ENCODE measurements around the gene GPR6.
A peak's percentile ranks its signal among the peaks of the same experiment; 100 is the strongest.

GPR6 gene, protein sequence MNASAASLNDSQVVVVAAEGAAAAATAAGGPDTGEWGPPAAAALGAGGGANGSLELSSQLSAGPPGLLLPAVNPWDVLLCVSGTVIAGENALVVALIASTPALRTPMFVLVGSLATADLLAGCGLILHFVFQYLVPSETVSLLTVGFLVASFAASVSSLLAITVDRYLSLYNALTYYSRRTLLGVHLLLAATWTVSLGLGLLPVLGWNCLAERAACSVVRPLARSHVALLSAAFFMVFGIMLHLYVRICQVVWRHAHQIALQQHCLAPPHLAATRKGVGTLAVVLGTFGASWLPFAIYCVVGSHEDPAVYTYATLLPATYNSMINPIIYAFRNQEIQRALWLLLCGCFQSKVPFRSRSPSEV

DNA sequence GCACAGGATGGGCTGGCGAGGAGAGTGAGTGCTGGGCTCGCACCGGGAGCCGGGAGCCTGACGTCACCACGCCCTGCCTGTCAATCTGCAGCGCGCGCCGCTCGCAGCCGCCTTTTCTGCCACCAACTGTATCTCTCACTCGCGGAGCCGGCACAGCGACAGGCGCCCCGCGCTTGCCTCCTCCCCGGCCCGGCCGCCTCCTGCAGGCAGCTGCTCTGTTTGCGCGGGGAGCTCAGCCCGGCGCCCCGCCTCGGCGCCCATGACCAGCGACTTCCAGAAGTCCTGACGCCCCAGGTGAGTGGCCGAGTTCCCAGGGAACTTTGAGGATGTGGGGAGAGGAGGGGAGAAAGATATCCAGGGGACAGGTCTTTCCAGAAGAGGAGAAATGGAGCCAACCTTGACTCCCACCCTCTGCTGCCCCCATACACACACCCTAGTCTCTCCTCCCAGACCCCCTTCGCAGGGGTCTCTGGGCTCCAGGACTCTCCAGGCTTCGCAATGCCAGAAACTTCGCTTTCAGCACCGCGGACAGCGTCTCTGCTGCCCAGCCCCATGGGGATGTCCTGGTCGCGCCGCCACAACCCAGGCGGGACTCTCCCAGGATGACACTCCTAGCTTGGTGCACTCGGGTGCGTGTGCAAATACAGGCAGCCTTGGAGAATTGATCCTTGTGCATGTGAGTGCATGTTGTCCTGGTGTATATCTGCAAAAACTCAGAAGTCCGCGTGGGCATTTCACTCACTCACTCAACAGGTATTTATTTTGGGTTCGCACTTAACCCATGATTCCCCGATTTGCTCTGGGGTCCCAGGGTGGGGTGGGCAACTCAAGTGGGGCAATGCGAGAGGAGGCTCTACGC is at the start of gene GPR6:
Gene GPR6, plus strand, starts transcription at position 138 of the 859 bp plus-strand sequence. CDS start 802 bp downstream, outside the sequence.
- peak; percentile 52 for DNase-seq (ENCODE audit: low read depth)

DNA sequence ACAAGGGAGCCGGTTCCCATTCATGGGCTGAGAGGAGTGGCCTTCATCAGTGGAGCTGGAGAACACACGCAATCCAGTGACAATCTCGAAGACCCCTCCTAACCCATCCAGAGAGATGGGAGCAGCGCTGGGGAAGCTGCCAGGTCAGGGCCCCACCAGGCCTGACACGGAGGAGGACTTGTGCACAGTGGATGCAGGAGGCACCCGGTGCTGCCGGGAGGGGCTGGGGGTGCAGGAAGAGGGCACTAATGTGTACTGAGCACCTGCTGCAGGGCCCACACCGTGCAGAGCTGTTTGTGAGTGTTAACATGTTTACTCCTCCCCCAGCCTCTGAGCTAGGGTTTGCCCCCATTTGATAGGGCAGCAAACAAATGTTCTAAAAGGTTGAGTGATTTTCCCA is 43.8 kb upstream of the GPR6 start:
- DNase-seq (ENCODE audit: low read depth), result no peak

DNA sequence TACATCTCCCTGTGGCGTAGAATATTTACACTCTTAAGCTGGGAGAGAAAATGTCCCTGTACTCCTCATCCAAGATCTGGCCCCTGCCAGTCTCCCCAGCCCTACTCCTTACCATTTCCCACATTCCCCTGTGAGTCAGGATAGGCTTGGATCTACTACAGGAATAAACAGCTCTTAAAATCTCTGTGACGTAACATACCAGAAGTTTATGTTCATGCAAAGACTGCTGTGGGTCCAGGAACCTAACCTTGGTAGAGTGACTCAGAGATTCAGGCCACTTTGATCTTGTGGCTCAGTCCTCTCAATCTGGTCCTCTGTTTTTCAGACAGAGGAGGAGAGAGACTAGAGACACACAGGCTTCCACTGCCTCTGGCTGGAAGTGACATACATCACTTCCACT is 38.5 kb upstream of the GPR6 start:
- peak; percentile 48 for DNase-seq (ENCODE audit: low read depth)

DNA sequence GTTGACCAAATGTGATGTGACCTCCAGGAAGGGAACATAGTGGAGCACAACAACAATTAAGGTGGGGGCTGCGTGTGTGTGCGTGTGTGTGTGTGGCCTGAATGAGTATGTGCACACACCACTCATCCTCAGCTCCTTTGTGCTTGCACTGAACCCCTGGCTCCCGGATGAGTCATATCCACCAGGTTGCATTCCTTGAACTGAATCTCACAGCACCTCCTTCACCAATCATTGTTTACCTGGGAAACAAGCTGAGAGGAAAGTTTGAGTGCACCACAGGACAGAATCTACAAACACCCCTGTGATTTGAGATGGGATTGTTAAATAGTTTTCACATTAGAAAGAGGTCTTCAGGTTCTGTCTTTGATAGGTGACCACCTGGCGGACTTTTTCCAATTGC is 33.7 kb upstream of the GPR6 start:
- no peak for DNase-seq (ENCODE audit: low read depth)

DNA sequence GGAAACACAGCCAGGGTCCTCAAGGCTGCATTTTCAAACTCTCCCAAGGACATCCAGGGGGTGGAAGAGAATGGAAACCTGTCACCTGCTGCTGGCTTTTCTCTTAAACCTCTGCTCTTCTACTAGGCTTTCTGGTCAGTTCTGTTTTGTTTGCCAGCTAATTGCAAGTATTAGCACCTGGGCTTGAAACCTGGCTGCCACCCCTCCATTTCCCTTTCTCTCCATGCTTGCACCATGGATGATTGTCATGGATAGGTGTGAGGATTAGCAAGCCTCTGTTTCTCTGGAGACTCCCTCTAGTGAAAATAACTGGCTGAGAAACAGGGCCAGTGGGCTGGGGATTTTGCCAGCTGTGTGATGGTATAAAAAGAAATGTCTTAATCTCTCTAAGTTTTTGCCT is 33.0 kb upstream of the GPR6 start:
- no peak for DNase-seq (ENCODE audit: low read depth)

DNA sequence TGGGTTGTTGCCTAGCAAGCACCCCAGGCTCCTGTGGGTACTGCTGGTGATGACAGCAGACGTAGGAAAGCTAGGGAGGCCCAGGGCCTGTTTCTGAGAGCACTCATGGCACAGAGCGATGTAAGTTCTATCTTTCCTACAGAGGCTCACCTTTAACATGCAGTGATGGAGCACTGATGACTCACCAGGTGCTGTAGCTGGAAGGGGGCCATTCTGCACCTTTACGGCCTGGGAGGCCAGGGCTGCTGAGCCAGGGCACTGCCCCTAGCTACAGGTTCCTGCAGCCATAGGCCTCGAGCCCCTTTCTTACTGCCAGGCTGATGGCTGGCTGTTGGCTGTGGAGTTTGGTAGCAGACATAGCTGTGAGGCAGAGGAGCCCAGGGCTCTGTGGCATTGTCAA is 31.1 kb upstream of the GPR6 start:
- no peak for DNase-seq (ENCODE audit: low read depth)

DNA sequence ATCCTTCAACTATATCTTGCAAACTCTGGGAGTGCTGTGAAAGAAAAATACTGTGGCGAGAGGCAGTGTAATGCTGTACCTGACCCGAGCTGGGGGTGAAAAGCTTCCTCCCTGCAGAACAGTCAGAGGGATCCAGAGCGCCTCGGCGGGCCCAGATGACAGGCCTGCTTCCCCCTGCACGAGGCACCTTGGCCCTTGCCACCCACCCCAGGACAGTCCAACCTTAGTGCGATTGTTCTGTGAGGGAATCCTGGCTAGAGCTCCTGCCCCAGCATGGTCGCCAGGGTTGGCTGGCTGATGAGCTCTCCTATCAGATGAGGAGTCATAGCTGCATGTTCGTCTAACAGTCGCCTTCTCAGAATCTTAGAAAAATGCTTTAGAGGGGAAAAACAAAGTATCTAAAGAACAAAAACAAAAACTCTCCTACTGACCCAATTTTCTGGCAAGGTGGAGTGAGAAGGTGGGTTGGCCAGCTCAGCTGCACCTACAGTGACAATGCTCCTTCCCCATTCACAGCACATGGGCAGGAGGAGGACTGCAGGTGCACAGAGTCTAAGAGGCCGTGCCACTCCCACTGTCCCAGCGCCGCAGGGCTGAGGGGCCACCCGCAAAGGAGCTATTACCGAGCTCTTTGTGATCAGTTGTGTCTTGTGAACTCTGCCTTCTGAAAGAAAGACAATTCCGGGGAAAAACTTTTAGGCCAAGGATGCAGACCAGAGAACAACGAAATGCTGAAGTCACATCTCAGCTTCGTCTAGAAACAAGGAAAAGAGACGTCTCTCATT is 28.6 kb upstream of the GPR6 start:
- DNase-seq (ENCODE audit: low read depth), result no peak

DNA sequence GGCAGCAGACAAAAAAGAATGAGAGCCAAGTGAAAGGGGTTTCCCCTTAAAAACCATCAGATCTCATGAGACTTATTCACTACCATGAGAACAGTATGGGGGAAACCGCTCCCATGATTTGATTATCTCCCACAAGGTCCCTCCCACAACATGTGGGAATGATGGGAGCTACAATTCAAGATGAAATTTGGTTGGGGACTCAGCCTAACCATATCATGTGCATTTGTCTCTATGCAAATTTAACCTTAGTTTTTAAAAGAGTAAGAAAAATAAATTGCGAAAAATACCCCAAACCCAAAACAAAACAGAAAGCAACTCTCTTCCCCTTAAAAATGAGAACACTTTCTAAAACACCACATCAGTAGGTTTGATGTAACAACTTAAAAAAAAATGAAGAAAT is 22.6 kb upstream of the GPR6 start:
- no peak for DNase-seq (ENCODE audit: low read depth)

DNA sequence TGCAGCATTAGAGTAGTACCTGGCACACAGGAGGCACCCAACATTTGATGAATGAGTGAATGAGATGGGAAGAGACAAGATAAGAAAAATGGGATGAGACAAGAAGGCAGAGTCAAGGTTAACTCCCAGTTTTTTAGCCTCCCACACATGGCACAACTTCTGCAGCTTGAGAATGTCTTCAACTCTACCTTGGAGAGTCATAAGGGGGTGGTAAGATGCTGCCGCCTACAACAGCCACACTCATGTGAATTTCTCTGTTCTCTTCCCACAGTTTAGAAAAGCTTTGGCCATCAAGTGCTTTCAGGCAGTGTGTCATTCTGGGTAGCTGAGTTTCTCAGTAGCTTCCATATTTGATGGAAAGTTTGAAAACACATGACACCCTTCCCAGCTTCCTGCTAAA is 19.5 kb upstream of the GPR6 start:
- DNase-seq (ENCODE audit: low read depth), result no peak

DNA sequence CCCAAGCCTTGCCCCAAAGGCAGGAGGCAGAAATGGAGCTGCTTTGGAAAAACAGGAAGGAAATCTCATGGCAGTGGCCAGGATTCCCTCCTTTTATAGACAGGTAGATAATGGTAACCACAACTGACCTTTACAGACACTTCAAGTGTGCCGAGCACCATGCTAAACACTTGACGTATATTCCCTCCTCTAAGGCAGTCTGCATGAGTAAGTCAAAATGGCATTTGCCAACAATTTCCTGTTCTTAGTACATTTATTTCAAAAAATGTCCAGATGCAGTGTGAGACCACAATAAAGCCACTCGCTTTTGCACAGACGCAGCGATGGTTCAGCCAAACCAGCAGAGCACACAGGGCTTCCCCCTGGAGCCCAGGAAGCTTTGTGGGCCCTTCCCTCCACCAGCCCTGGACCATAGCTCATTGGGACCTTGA is 16.5 kb upstream of the GPR6 start:
- DNase-seq (ENCODE audit: low read depth), result peak; percentile 57

DNA sequence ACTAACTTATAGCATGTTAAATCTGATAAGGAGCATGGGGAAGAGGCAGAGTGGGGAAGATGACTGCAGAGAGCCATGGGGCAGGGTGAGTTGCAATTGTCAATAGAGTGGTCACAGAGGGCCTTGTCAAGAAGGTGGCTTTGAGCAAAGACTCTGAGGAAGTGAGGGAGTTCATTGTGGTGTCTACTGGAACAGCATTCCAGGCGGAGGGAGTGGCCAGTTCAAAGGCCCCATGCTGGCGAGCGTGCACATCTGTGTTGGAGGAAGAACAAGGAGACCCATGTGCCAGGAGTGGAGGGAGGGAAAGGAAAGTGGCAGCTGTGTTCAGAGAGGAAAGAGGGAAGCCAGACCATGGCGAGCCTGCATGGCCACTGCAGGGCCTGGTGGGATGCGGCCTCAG is 15.8 kb upstream of the GPR6 start:
- DNase-seq (ENCODE audit: low read depth), result no peak

DNA sequence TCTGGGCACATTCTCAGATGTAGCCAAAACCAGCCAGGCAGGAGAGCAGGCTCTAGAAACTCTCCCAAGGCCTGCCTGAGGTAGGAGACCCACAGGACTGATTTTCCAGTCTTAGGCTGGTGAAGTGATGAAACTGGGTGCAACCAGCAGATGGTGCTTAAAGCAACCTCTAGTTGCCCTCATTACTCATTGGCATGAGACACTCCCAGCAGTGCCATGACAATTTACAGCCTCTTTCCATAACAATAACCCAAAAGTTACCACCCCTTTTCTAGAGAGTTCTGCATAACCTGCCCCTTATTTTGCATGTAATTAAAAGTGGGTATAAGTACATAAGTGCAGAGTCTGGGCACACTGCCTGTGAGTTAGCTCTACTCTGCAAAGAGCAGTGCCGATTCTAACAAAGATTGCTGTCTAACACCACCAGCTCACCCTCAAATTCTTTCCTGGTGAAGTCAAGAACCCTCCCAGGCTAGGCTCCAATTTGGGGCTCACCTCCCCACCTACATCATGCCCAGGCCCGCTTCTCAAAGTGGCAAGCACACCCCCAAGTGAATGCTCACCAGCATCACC is 14.4 kb upstream of the GPR6 start:
- DNase-seq (ENCODE audit: low read depth), result no peak

DNA sequence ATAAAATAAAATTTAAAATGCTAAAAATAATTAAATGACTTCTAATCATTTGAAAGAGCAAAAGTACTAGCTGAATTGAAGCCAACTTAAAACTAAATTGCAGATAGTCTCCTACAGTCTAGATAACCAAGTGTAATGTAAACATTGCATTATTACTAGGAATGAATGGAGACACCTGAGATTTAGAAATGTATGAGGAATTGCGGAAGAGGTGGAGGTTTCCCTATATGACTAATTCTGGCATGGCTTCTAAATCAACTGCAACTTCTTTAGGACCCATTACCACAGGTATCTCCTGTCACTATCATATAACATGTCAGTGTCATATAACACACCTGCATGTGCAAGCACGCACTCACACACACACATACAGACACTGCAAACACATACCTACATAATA is 13.2 kb upstream of the GPR6 start:
- DNase-seq (ENCODE audit: low read depth), result no peak

DNA sequence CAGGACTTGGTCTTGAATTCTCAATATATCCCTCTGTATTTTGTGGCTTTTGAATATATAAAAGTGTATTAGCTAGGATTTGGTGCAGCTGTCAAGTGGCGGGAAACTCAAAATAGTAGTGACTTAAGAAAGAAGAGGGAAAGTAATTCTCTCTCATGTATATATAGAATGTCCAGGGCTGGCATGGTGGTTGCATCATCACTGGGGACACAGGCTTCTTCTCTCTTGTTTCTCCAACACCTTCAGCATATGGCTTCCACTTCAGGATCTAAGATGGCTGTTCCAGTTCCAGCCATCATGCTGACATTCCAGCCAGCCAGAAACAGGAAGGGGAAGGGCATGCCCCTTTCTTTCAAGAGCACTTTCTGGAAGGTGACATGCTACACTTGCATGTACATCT is 11.8 kb upstream of the GPR6 start:
- no peak for DNase-seq (ENCODE audit: low read depth)

DNA sequence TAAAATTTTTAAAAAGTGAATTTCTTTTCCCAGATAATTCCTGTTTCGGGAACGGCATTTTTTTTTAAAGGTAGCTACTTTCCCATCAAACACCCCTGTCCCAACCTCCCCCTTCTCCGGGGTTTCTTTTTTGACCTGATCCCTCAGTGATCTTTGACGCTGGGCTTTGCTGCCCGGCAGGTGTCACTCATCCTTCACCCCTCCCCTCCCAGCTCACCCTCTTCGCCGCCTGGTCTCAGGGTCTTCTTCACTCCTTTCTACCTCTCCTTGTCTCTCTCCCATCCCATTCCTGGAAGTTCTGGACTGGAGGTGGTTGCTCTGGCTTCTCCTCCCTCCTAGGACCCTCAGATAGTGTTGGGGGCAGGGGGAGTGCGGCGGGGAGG is 329 bp upstream of the GPR6 start:
- DNase-seq (ENCODE audit: low read depth), result no peak

DNA sequence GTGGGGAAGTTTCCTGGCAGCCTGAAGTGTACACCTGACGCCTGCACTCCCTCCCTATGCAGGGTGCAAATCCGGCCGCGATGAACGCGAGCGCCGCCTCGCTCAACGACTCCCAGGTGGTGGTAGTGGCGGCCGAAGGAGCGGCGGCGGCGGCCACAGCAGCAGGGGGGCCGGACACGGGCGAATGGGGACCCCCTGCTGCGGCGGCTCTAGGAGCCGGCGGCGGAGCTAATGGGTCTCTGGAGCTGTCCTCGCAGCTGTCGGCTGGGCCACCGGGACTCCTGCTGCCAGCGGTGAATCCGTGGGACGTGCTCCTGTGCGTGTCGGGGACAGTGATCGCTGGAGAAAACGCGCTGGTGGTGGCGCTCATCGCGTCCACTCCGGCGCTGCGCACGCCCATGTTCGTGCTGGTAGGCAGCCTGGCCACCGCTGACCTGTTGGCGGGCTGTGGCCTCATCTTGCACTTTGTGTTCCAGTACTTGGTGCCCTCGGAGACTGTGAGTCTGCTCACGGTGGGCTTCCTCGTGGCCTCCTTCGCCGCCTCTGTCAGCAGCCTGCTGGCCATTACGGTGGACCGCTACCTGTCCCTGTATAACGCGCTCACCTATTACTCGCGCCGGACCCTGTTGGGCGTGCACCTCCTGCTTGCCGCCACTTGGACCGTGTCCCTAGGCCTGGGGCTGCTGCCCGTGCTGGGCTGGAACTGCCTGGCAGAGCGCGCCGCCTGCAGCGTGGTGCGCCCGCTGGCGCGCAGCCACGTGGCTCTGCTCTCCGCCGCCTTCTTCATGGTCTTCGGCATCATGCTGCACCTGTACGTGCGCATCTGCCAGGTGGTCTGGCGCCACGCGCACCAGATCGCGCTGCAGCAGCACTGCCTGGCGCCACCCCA is 1.2 kb downstream of the GPR6 start:
- DNase-seq (ENCODE audit: low read depth), result no peak

DNA sequence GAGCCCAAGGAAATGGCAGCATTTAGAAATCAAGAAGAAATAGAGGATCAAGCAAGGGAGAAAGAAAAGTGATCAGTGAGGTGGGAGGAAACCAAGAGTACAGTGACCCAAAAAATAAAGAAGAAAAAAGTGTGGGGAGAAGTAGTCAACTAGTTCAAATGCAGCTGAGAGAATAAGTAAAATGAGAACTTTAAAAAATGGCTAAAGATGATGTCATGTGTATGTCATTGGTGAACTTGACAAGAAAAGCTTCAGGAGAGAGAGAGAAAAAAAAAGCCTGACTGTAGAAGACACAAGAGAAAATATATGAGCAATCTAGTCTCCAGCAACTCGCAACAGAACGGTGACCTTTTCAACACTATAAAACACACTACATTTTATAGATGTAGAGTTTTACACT is 6.3 kb downstream of the GPR6 start:
- no peak for DNase-seq (ENCODE audit: low read depth)

DNA sequence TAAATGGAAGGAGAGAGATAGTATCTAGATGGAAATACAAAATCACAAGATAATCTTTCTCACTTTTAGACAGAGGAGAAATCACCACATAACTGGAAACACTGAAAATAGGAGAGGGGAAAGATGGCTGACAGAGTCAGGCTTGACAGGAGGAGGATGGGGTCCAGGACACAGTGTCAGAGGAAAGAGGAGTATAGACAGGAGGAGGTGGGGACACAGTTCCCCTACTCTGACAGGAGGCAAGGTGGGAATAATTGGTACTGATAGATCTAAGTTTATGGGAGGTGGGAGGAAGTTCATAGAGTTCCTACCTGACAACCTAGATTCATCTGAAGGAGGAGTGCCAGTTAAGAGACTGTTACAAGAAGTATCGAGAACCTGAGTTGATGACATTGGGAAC is 9.1 kb downstream of the GPR6 start:
- DNase-seq (ENCODE audit: low read depth), result no peak

DNA sequence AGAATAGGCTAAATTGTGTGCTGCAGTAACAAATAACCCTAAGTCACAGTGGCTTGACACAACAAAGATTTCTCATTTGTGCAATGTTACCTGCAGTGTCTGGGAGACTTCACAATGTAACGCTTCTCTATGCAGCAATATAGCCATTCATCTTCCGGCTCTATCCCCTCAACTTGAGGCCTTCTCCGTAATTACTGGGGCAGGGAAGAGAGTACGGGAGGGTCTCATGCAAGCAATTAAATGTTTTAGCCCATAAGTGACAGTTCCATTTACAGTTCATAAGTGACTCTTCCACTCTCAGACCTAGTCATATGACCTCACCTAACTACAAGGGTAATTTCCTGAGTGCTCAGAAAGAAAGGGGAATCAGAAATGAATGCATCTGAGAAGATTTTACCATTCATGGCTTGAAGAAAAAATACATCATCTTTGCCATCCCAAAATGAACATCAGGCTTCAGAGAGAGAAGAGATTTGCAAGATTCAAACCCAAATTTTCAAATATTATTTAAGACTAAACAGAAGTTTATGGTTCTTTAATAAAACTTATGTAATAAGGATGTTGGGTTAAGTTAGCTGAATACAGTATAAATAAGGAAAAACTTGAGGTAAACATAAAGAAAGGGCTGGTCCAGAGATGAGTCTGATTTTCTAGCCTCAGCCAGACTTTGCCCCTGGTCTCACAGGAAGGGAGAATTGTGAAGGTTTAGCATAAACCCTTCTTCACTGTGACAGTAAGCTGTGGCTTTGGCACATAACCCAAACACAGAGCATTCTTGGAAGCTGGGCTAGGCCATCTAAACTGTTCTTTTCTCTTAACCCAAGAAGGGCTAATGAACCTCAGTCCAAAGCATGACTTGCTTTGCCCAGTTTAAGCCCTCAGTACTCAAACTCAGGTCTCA is 13.3 kb downstream of the GPR6 start:
- no peak for DNase-seq (ENCODE audit: low read depth)

DNA sequence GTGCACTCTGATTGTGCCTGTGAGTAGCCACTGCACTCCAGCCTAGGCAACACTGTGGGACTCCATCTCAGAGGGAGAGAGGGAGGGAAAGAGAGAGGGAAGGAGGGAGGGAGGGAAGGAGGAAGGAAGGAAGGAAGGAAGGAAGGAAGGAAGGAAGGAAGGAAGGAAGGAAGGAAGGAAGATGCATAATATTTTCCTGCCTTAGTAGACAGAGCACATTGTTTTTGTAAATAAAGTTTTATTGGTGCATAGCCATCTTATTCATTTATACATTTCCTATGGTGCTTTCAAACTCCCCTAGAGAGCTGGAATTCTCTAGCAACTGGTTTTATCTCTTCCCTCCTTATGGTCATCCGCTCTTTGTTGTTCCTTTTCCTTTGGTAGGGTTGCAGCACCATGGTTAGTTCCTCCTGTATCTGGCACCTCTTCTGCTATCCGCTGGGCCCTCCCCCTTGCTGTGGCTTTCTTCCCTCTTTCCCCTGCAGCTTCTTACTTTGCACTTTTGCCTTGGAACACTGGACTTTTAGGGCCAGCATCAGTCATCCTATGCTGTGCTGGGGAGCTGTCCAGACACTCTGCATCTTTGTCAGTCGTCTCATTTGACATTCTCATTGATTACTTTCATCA is 20.2 kb downstream of the GPR6 start:
- DNase-seq (ENCODE audit: low read depth), result peak; percentile 1

Measured in ELR (cell line).